ENCODE results near the gene XPA. TPM values are rescaled to one million over a fixed set of nuclear protein-coding genes. Genes with fewer than 3 reads are reported as not detected.
A peak's percentile ranks its signal among the peaks of the same experiment; 100 is the strongest.
"Not testable (repeated sequence)": the region's sequence is repeated elsewhere in the genome, so short reads cannot be mapped to it uniquely, and the experiment has no call there.

XPA gene
- 11.8 and 12.3 TPM in 2 replicates for total RNA-seq (2022)
- Bru-seq, nascent RNA = percentile 79 among the genes with signal in this experiment
- BruChase-seq, experiment 1, labeled RNA remaining after a 6-hour chase = percentile 62 among the genes with signal in this experiment
- percentile 72 among the genes with signal in this experiment for BruChase-seq, experiment 2, labeled RNA remaining after a 2-hour chase
- long read RNA-seq, transcript XPA-202 (7 exons, 1,584 nt) = minor isoform, 5 of 39 reads
- long read RNA-seq, transcript XPA-201 (6 exons, 1,417 nt) = major isoform, 26 of 39 reads
- long read RNA-seq, partial matches to known transcripts = 3 of 39 reads
- long read RNA-seq, other reads (novel, unspliced or antisense) = 5 of 39 reads

DNA sequence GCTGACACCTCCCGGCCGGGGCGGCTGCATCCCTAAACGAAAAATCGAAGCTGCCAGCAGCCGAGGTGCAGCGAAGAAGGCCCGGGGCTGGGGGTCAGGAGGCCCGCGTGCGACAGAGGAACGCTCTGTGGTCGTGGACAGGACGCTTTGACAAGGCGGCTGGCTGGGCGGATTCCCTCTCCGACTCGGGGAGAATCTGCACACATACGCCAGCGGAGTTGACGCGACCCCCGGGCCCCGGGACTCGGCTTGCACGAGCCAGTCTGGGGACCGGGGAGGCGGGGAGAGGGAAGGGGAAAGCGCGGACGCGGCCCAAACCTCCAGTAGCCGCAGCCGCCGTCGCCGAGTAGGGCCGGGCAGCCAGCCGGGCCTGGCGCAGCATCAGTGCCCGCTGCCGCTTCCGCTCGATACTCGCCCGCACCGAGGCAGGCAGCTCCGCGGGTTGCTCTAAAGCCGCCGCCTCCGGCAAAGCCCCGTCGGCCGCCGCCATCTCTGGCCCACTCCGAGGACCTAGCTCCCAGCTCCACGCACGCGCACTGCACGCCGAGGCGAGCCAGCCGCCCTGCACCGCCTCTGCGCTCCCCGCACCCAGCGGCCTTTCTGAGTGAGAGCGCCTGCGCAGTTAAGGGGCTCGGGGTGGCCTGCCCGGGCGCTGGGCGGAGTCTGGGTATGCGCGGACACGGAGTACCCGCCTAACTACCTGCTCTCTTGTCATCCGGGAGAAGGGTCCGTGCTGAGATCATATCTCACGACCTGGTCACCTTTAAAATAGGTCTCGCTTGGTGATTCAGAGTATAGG, at the start of gene XPA:
TSS of gene XPA (minus strand) at position 538 of the 799 bp plus-strand sequence. CDS start at position 490, 48 bp downstream.
- ChIA-PET CTCF (interaction anchor here (0.8 to 3.0 kb wide), 3 partner anchors 204 to 256 kb away, joined by 3 to 10 read pairs (median 3); no protein-coding TSS in a partner anchor), POLR2A (interaction anchor here (0.6 to 5.2 kb wide), 20 partner anchors 9 to 557 kb away, joined by 3 to 47 read pairs (median 6); partner anchors contain the start of genes ANP32B, NCBP1, TRMO and TSTD2)
- peaks cover 19% of the 10 kb centered on the region for H3K36me3 Mint-ChIP-seq (ENCODE audit: insufficient read depth, unreplicated experiment)

DNA sequence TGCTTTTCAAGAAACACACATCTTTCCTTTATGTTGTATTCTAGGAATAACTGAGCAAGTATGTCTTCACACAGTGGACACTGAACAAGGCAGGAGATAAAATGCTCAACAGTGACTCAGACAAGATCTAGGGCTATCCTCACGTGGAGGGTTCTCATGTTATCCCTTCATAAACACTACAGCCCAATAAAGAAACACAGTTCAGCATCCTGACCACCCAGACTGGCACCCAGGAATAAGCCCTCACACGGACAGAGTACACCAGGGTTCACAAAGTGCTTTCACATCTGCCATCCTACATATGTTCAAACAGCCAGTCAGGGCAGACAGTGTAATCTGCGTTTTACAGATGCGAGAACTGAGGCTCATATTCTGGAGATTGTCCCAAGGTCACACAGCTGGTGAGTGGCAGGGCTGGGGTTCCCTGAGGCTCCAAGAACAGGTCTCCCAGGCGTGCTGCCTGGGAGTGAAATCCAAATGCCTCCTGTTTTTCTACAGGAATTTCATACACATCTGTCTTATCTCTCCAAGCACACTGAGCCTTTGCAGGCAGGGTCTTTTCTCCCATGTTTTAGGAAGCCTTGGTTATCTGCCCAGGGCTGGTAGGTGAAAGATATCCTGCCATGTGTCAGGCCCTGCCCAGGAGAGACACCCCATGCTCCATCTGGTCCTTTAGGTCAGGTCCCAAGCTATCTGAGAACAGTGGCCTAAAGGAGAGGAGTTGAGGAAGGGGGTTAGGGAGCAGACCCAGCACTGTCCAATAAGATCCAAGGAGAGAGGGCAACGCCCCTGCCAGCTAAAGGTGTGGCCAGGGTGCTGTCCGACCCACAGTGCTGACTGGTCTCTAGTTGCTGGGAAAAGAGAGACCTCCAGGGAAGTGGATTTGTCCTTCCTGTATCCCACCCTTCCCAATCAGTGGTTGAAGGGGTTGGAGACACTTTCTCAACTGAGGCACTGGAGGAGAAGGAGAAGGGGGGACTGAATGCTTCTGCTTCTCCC, 47.9 kb upstream of the XPA start:
- Mint-ChIP-seq H3K27me3 (ENCODE audit: insufficient read depth, unreplicated experiment) (peaks cover 11% of the 10 kb centered on the region), H3K4me3 (ENCODE audit: unreplicated experiment) (no peak overlapping the region), H3K9me3 (ENCODE audit: unreplicated experiment) (peaks cover 10% of the 10 kb centered on the region), H3K27ac (ENCODE audit: low read depth, unreplicated experiment) (no peak overlapping the region), H3K36me3 (ENCODE audit: insufficient read depth, unreplicated experiment) (no peaks in the 10 kb centered on the region), H3K4me1 (ENCODE audit: insufficient read depth, unreplicated experiment) (no peaks in the 10 kb centered on the region)
- BruUV-seq (replicated peaks) = no TSS peak
- CTCF ChIA-PET = no interaction called here
- POLR2A ChIA-PET = no interaction called here
- DNase-seq (ENCODE audit: unreplicated experiment) = peak; percentile 17
- intact Hi-C loops (cut with micrococcal nuclease) = no loop called here
- TF ChIP-seq, protein P1, sequence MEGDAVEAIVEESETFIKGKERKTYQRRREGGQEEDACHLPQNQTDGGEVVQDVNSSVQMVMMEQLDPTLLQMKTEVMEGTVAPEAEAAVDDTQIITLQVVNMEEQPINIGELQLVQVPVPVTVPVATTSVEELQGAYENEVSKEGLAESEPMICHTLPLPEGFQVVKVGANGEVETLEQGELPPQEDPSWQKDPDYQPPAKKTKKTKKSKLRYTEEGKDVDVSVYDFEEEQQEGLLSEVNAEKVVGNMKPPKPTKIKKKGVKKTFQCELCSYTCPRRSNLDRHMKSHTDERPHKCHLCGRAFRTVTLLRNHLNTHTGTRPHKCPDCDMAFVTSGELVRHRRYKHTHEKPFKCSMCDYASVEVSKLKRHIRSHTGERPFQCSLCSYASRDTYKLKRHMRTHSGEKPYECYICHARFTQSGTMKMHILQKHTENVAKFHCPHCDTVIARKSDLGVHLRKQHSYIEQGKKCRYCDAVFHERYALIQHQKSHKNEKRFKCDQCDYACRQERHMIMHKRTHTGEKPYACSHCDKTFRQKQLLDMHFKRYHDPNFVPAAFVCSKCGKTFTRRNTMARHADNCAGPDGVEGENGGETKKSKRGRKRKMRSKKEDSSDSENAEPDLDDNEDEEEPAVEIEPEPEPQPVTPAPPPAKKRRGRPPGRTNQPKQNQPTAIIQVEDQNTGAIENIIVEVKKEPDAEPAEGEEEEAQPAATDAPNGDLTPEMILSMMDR (IDR thresholded peaks at IDR 0.05; ENCODE audit: unreplicated experiment) = no peak

More for the DNA sequence above, at the start of gene XPA:
- Mint-ChIP-seq H3K4me3 (ENCODE audit: unreplicated experiment) (peak within 1 kb of the TSS; percentile 86), H3K27ac (ENCODE audit: low read depth, unreplicated experiment) (peak within 1 kb of the TSS; percentile 80), H3K4me1 (ENCODE audit: insufficient read depth, unreplicated experiment) (peaks cover 38% of the 10 kb centered on the region), H3K27me3 (ENCODE audit: insufficient read depth, unreplicated experiment) (no peaks in the 10 kb centered on the region), H3K9me3 (ENCODE audit: unreplicated experiment) (no peaks in the 10 kb centered on the region)
- BruUV-seq (replicated peaks) = no TSS peak
- DNase-seq (ENCODE audit: unreplicated experiment) = peak; percentile 96
- intact Hi-C loops (cut with micrococcal nuclease) = no loop called here
- TF ChIP-seq, protein P1 (IDR thresholded peaks at IDR 0.05; ENCODE audit: unreplicated experiment) = no peak

DNA sequence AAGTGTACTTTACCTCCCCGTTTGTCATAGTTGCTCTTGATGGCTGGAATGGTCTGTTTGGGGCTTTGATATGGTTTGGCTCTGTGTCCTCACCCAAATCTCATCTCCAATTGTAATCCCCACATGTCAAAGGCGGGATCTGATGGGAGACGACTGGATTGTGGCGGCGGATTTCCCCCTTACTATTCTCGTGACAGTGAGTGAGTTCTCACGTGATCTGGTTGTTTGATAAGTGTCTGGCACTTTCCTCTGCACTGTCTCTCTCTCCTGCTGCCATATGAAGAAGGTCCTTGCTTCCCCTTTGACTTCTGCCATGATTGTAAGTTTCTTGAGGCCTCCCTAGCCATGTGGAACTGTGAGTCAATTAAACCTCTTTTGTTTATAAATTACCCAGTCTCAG, 46.9 kb upstream of the XPA start:
- H3K27ac Mint-ChIP-seq (ENCODE audit: low read depth, unreplicated experiment); H3K4me1 Mint-ChIP-seq (ENCODE audit: insufficient read depth, unreplicated experiment); H3K4me3 Mint-ChIP-seq (ENCODE audit: unreplicated experiment); POLR2A ChIA-PET; BruUV-seq (replicated peaks); intact Hi-C loops (cut with micrococcal nuclease); H3K36me3 Mint-ChIP-seq (ENCODE audit: insufficient read depth, unreplicated experiment); H3K9me3 Mint-ChIP-seq (ENCODE audit: unreplicated experiment); CTCF ChIA-PET; DNase-seq (ENCODE audit: unreplicated experiment): not testable (repeated sequence)
- peaks cover 11% of the 10 kb centered on the region for H3K27me3 Mint-ChIP-seq (ENCODE audit: insufficient read depth, unreplicated experiment)

DNA sequence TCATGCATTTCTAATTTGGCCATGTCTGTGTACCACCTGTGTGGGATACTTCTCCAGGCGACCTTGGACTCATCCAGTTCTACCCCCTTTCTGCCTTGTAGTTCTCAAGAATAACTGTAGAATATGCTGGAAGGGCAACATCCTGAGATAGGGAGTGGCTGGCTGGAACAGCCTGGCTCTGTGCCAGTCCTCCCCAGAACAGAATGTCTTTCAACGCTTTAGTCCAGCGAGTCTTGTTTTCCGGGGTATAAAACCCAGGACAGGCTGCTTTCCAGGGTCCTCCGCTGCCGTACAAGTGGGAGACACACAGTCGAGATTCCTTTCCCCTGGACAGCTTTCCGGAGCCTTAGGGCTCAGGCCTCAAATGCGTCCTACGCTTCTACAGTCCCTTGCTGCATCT, 45.4 kb upstream of the XPA start:
- Mint-ChIP-seq H3K9me3 (ENCODE audit: unreplicated experiment) (peaks cover 10% of the 10 kb centered on the region), H3K36me3 (ENCODE audit: insufficient read depth, unreplicated experiment) (no peaks in the 10 kb centered on the region), H3K27ac (ENCODE audit: low read depth, unreplicated experiment) (no peak overlapping the region), H3K4me3 (ENCODE audit: unreplicated experiment) (no peak overlapping the region), H3K27me3 (ENCODE audit: insufficient read depth, unreplicated experiment) (peaks cover 11% of the 10 kb centered on the region), H3K4me1 (ENCODE audit: insufficient read depth, unreplicated experiment) (no peaks in the 10 kb centered on the region)
- TF ChIP-seq, protein P1 (IDR thresholded peaks at IDR 0.05; ENCODE audit: unreplicated experiment) = no peak
- no peak for DNase-seq (ENCODE audit: unreplicated experiment)
- no TSS peak for BruUV-seq (replicated peaks)
- ChIA-PET CTCF (no interaction called here), POLR2A (no interaction called here)
- intact Hi-C loops (cut with micrococcal nuclease) = no loop called here
